Body of pancreas (tissue), 4 donors: ENCODE measurements around the gene NAV1.

ENCODE experiments used
- CTCF ChIP-seq, 7 experiments: fragments of 450-650 bp in 4 of 7; fragments of 200-600 bp in 3 of 7; sonication (generic) in 3 of 7; IDR thresholded peaks; one replicate each; pipeline ENCODE4 v1.5.1; 2016 to 2019; ENCODE audit warnings: antibody characterized with exemption in 7 of 7
- POLR2A ChIP-seq, 3 donors: fragments of 450-650 bp; IDR thresholded peaks; one replicate each; pipeline ENCODE4 v1.6.1; 2016; ENCODE audit warnings: antibody characterized with exemption in 3 of 3, mild to moderate bottlenecking in 2 of 3

- TF ChIP-seq POLR2A (IDR thresholded peaks at IDR 0.05) (no peak), CTCF (IDR thresholded peaks at IDR 0.05) (no peak)
Measured at GRCh38 chr1:201535046-201535918, 3.6 kb upstream of the NAV1 start.
